Spleen (tissue), 11 donors: Measurements from ENCODE around the gene CIB4. TPM values are rescaled to one million over a fixed set of nuclear protein-coding genes. Genes with fewer than 3 reads are reported as not detected.

Source experiments
- DNase-seq: peaks from one replicate; pipeline ENCODE4 v3.0.0-alpha.2; 2020
- H3K27ac ChIP-seq, 8 donors: fragments of 200-600 bp; sonication (generic) in 7 of 8; 1 replicate in 4 of 8; 2 replicates in 4 of 8; pipeline versions ENCODE4 v1.5.0 to v1.8.0; 2016 to 2021; ENCODE audit warnings: inconsistent platforms in 4 of 8, mild to moderate bottlenecking in 4 of 8, moderate library complexity in 1 of 8
- H3K27me3 ChIP-seq, 7 donors: fragments of 200-600 bp; sonication (generic) in 6 of 7; replicated peaks in 1 of 7; 1 replicate in 4 of 7; 2 replicates in 3 of 7; pipeline versions ENCODE4 v1.5.0 to v1.8.0; 2016 to 2021; ENCODE audit warnings: inconsistent platforms in 3 of 7, mild to moderate bottlenecking in 1 of 7
- H3K36me3 ChIP-seq, 6 donors: fragments of 200-600 bp; sonication (generic) in 5 of 6; 1 replicate in 4 of 6; 2 replicates in 2 of 6; pipeline versions ENCODE4 v1.5.0 to v1.8.0; 2016 to 2021; ENCODE audit warnings: inconsistent platforms in 2 of 6
- H3K4me1 ChIP-seq, 6 donors: fragments of 200-600 bp; sonication (generic) in 5 of 6; 1 replicate in 3 of 6; 2 replicates in 3 of 6; pipeline versions ENCODE4 v1.5.0 to v1.8.0; 2016 to 2021; ENCODE audit warnings: inconsistent platforms in 3 of 6
- H3K4me3 ChIP-seq, 8 donors: fragments of 200-600 bp; sonication (generic) in 7 of 8; 1 replicate in 4 of 8; 2 replicates in 4 of 8; pipeline versions ENCODE4 v1.5.0 to v1.8.0; 2016 to 2021; ENCODE audit warnings: inconsistent platforms in 4 of 8, mild to moderate bottlenecking in 4 of 8, moderate library complexity in 2 of 8
- H3K9me3 ChIP-seq, 8 donors: fragments of 200-600 bp; sonication (generic) in 7 of 8; 1 replicate in 4 of 8; 2 replicates in 4 of 8; pipeline versions ENCODE4 v1.5.0 to v1.8.0; 2016 to 2021; ENCODE audit warnings: inconsistent platforms in 4 of 8
- CTCF ChIP-seq, 11 experiments: fragments of 200-600 bp in 7 of 11; fragments of 450-650 bp in 4 of 11; sonication (generic) in 4 of 11; IDR thresholded peaks in 8 of 11; conservative IDR thresholded peaks in 3 of 11; 1 replicate in 7 of 11; 2 replicates in 4 of 11; pipeline versions ENCODE4 v1.4.0 to v1.8.0; 2016 to 2021; ENCODE audit warnings: antibody characterized with exemption in 11 of 11, inconsistent platforms in 4 of 11, mild to moderate bottlenecking in 1 of 11
- POLR2A ChIP-seq, 3 donors: fragments of 450-650 bp; IDR thresholded peaks; one replicate each; pipeline ENCODE4 v1.5.1; 2017; ENCODE audit warnings: antibody characterized with exemption in 3 of 3, mild to moderate bottlenecking in 1 of 3
- POLR2AphosphoS5 ChIP-seq, 3 donors: sonication (generic); formaldehyde crosslinking; IDR thresholded peaks; one replicate each; pipeline ENCODE4 v1.5.1; 2017; ENCODE audit warnings: antibody characterized with exemption in 3 of 3
- WGBS, 5 donors: extraction: QIAGEN DNeasy Blood & Tissue Kit in 3 of 5; methylation state at CpG; one replicate each; pipeline versions ENCODE4 v1.1.5 to v1.1.7; 2013 to 2018; 5-methylcytosine and 5-hydroxymethylcytosine counted together
- intact Hi-C: fragments of 100-400 bp; cut with DNase I; formaldehyde crosslinking; loops from one replicate; pipeline ENCODE4 v1.15.0; 2023; ENCODE audit warnings: low total_unique reads
- polyA plus RNA-seq, 3 donors: library from polyadenylated mRNA; stranded (reverse); fragments of 200-250 nt; gene quantifications; one replicate each; pipeline ENCODE4 v1.2.1, GENCODE V29; 2013
- total RNA-seq, 7 donors: library from RNA; depleted of rRNA in 3 of 7; stranded (reverse); fragments of >200 nt in 3 of 7; fragmentation: NEBNext Ultra II Directional in 4 of 7; extraction: Animal tissue kit (Norgen Biotek cat#: 25700) in 4 of 7; gene quantifications; one replicate each; pipeline versions ENCODE4 v1.1.0 to v1.2.1, GENCODE V29; 2016 to 2021
- donor health status: healthy with polysubstance abuse.
- donor health status: DM: no; HTN: no; CAD: no; lungs with moderate emphysema.
- donor health status: DM: no; HTN: no; CAD: no.
- donor health status: Bipolar disorder and iron deficiency.
- donor health status: healthy.
- donor health status: DM: no; HTN: no; CAD: no.
- donor health status: DM: yes; HTN: yes; CAD: no.

Gene CIB4
- total and polyA plus RNA-seq, 10 donors = not detected

DNA sequence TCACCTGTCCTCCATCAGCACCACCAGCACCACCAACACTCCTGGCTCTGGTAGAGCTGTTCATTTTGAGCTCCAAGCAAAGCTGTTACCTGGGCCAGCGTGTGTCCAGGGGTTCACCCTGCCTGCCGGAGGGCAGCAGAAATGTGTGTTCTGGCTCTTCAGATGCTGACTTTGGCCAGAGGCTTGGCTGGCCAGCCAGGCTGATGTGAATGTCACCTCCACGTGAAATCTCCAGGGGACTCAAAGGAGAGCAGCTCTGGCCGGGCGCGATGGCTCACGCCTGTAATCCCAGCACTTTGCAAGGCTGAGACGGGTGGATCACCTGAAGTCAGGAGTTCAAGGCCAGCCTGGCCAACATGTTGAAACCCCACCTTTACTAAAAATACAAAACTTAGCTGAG lies 33.5 kb downstream of the CIB4 start:
- H3K27me3 ChIP-seq = peaks cover 0 to 14% (median 0%) of the 10 kb centered on the region in 7 donors
- intact Hi-C loops = loop anchor here (2.0 kb wide), 1 partner anchor 137 kb away; no protein-coding TSS in a partner anchor
- H3K27ac ChIP-seq = no peak overlapping the region
- peak; percentile 68 for DNase-seq
- peaks cover 0 to 45% (median 7%) of the 10 kb centered on the region in 6 donors for H3K4me1 ChIP-seq
- 81 to 94% (median 90%) methylated on average over 7 to 8 of the region's 8 CpGs for WGBS, 5 donors
- TF ChIP-seq CTCF (IDR thresholded peaks at IDR 0.05 in 8 of 11, conservative IDR thresholded peaks at IDR 0.05 in 3 of 11) (no peak), POLR2A (IDR thresholded peaks at IDR 0.05) (no peak), POLR2AphosphoS5 (IDR thresholded peaks at IDR 0.05) (no peak)
- H3K4me3 ChIP-seq = no peak overlapping the region
- H3K36me3 ChIP-seq = no peaks in the 10 kb centered on the region
- H3K9me3 ChIP-seq = peaks cover 0 to 7% (median 0%) of the 10 kb centered on the region in 8 donors

- intact Hi-C loops = loop anchor here (2.0 kb wide), 1 partner anchor 138 kb away; no protein-coding TSS in a partner anchor
- Histone ChIP-seq H3K27ac (no peak overlapping the region), H3K9me3 (peaks cover 0 to 7% (median 0%) of the 10 kb centered on the region in 8 donors), H3K27me3 (peaks cover 0 to 14% (median 0%) of the 10 kb centered on the region in 7 donors), H3K36me3 (no peaks in the 10 kb centered on the region), H3K4me1 (peaks cover 0 to 36% (median 6%) of the 10 kb centered on the region in 6 donors), H3K4me3 (no peak overlapping the region)
- WGBS, 5 donors = 87 to 95% (median 93%) methylated on average over 5 of the region's 5 CpGs
- TF ChIP-seq CTCF (IDR thresholded peaks at IDR 0.05 in 8 of 11, conservative IDR thresholded peaks at IDR 0.05 in 3 of 11) (no peak), POLR2AphosphoS5 (IDR thresholded peaks at IDR 0.05) (no peak), POLR2A (IDR thresholded peaks at IDR 0.05) (no peak)
- DNase-seq = no peak
Observed at GRCh38 chr2:26606847-26607190, 34.3 kb downstream of the CIB4 start.

DNA sequence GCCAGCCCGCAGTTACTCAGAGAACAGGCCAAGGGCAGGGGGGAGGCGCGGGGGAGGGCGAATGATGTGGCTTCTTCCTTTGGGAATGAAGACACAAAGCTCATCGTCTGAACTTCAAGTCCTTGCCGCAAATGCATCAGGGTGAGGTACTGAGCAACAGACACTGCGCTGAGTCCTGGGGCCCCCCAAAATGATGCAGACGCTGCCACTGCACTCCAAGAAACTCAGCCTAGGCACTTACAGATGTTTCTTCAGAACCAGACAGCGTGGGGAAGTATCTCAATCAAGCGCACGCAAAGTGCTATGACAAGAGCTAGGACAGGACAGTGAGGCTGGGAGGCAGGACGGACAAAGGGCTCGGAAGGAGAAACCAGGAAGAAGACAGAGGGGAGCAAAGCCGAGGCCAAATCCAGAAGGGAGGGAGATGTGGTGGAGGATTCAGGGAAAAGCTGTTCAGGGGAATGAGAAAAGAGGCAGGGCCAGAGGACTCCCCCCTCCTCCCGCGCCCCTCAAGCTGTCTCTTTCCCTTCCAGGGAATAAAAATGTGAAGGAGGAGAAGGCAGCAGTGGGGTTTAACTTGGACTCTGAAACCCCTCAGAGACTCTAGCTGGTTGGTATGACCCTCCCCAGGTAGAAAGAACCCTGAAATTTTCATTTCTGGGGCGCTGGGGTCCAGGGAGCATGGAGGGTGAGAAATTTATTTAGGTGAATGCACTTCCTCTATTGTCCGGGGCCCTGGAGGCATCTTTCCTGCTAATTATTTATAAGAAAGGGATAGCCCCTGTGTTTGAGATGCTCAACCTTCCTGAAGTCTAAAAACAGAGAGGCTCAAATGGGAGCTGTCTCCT lies 34.9 kb downstream of the CIB4 start:
- Histone ChIP-seq H3K9me3 (peaks cover 0 to 7% (median 0%) of the 10 kb centered on the region in 8 donors), H3K27ac (peak overlapping the region in 5 of 8 donors; percentile 21 to 54 (median 38)), H3K4me1 (peaks cover 0 to 36% (median 6%) of the 10 kb centered on the region in 6 donors), H3K4me3 (no peak overlapping the region), H3K36me3 (no peaks in the 10 kb centered on the region), H3K27me3 (peaks cover 0 to 18% (median 0%) of the 10 kb centered on the region in 7 donors)
- TF ChIP-seq POLR2AphosphoS5 (IDR thresholded peaks at IDR 0.05) = peak in 2 of 3 donors; percentile 29 to 38
- no peak for TF ChIP-seq CTCF (IDR thresholded peaks at IDR 0.05 in 8 of 11, conservative IDR thresholded peaks at IDR 0.05 in 3 of 11)
- intact Hi-C loops = loop anchor here (2.0 kb wide), 1 partner anchor 139 kb away; no protein-coding TSS in a partner anchor
- WGBS, 5 donors = 70 to 76% (median 73%) methylated on average over 18 of the region's 18 CpGs
- no peak for DNase-seq
